A673 (cell line): ENCODE measurements around the gene MAPK4. TPM values are rescaled to one million over a fixed set of nuclear protein-coding genes. Genes with fewer than 3 reads are reported as not detected.

Experiments
- BruUV-seq: library from RNA; stranded (reverse); fragments of 400-500 nt; replicated peaks from 2 replicates; lab custom pipeline; 2021; lab: Mats Ljungman, UMichigan
- CTCF ChIA-PET: fragments of 300-600 bp; sonication (Branson Sonifier 250); formaldehyde crosslinking; loops from one replicate; lab custom pipeline; 2022; ENCODE audit warnings: antibody characterized with exemption; lab: Charles Lee
- POLR2A ChIA-PET: fragments of 300-600 bp; sonication (Branson Sonifier 250); formaldehyde crosslinking; loops from one replicate; lab custom pipeline; 2022; ENCODE audit warnings: antibody characterized with exemption; ENCODE audit not compliant: low non-redundant PET; lab: Charles Lee
- DNase-seq: peaks from one replicate; pipeline ENCODE4 v3.0.0-alpha.2; 2015; ENCODE audit warnings: low spot score
- H3K27ac ChIP-seq: fragments of 200-600 bp; sonication (generic); 2 replicates; pipeline ENCODE4 v1.5.1; 2016; ENCODE audit warnings: mixed run types, low read depth, mild to moderate bottlenecking, mixed read lengths, antibody characterized with exemption, low read length; ENCODE audit not compliant: poor library complexity, severe bottlenecking
- H3K27me3 ChIP-seq: fragments of 200-600 bp; sonication (generic); replicated peaks from 2 replicates; pipeline ENCODE4 v1.6.1; 2017; ENCODE audit warnings: mixed run types, low read depth, mild to moderate bottlenecking, mixed read lengths, antibody characterized with exemption, low read length; ENCODE audit not compliant: insufficient read depth, poor library complexity
- H3K36me3 ChIP-seq: fragments of 200-600 bp; sonication (generic); 2 replicates; pipeline ENCODE4 v1.6.1; 2016; ENCODE audit warnings: mixed run types, mild to moderate bottlenecking, mixed read lengths, antibody characterized with exemption, low read length; ENCODE audit not compliant: insufficient read depth, poor library complexity, severe bottlenecking
- H3K4me1 ChIP-seq: fragments of 200-600 bp; sonication (generic); 2 replicates; pipeline ENCODE4 v1.6.1; 2017; ENCODE audit warnings: mixed run types, mild to moderate bottlenecking, mixed read lengths, antibody characterized with exemption, low read length; ENCODE audit not compliant: insufficient read depth, poor library complexity, severe bottlenecking
- H3K4me3 ChIP-seq: fragments of 200-600 bp; sonication (generic); 2 replicates; pipeline ENCODE4 v1.5.1; 2016; ENCODE audit warnings: low read depth, mixed run types, mild to moderate bottlenecking, mixed read lengths, low read length; ENCODE audit not compliant: poor library complexity, severe bottlenecking
- H3K9me3 ChIP-seq: fragments of 200-600 bp; sonication (generic); 2 replicates; pipeline ENCODE4 v1.6.1; 2016; ENCODE audit warnings: mixed run types, low read depth, mild to moderate bottlenecking, mixed read lengths, antibody characterized with exemption, low read length; ENCODE audit not compliant: poor library complexity, severe bottlenecking
- EZH2 ChIP-seq: fragments of 200-600 bp; sonication (generic); IDR thresholded peaks from 2 replicates; pipeline ENCODE4 v1.6.1; 2017; ENCODE audit warnings: borderline replicate concordance, low read depth, mild to moderate bottlenecking, mixed read lengths, antibody characterized with exemption, low read length; ENCODE audit not compliant: poor library complexity, severe bottlenecking
- intact Hi-C: fragments of 100-400 bp; cut with micrococcal nuclease; formaldehyde crosslinking; loops from one replicate; pipeline ENCODE4 v1.10.0; 2022; ENCODE audit not compliant: unreplicated experiment
- total RNA-seq: library from RNA; stranded (reverse); gene quantifications from 2 replicates; pipeline ENCODE4 v1.2.3, GENCODE V29; 2021
- TF ChIP-seq, protein P1 (sequence below): fragments of 300-800, 200-600 bp; sonication (generic); conservative IDR thresholded peaks from 2 replicates; pipeline ENCODE4 v1.5.1; 2017; ENCODE audit warnings: low read depth, mild to moderate bottlenecking, antibody characterized with exemption, low read length, moderate library complexity, mixed read lengths

Gene MAPK4
- total RNA-seq, 1 experiment from 2014 or later: 0.62 TPM

DNA sequence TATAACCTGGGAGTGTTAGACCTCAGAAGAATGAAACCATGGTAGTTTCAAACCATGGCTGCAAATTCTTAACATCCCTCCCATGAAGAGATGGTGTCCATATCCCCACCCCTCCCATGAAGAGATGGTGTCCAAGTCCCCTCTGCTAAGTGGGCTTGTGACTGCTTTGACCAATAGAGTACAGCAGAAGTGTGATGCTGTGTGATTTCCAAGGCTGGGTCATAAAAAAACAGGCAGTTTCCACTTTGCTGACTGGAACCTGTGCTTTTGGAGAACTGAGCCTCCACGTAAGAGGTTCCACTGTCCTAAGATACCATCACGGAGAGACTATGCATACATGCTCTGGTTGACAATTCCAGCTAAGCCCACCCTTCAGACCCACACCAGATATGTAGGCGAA lies 194.4 kb downstream of the MAPK4 start:
- BruUV-seq: no TSS peak
- intact Hi-C loops: no loop called here
- no peaks in the 10 kb centered on the region for H3K9me3 ChIP-seq
- POLR2A ChIA-PET: no interaction called here
- CTCF ChIA-PET: no interaction called here
- H3K27ac ChIP-seq: no peak overlapping the region
- TF ChIP-seq, protein P1, sequence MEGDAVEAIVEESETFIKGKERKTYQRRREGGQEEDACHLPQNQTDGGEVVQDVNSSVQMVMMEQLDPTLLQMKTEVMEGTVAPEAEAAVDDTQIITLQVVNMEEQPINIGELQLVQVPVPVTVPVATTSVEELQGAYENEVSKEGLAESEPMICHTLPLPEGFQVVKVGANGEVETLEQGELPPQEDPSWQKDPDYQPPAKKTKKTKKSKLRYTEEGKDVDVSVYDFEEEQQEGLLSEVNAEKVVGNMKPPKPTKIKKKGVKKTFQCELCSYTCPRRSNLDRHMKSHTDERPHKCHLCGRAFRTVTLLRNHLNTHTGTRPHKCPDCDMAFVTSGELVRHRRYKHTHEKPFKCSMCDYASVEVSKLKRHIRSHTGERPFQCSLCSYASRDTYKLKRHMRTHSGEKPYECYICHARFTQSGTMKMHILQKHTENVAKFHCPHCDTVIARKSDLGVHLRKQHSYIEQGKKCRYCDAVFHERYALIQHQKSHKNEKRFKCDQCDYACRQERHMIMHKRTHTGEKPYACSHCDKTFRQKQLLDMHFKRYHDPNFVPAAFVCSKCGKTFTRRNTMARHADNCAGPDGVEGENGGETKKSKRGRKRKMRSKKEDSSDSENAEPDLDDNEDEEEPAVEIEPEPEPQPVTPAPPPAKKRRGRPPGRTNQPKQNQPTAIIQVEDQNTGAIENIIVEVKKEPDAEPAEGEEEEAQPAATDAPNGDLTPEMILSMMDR: no peak
- no peak for TF ChIP-seq EZH2
- H3K4me3 ChIP-seq: no peak overlapping the region
- peaks cover 7% of the 10 kb centered on the region for H3K27me3 ChIP-seq
- no peak for DNase-seq
- no peaks in the 10 kb centered on the region for H3K36me3 ChIP-seq
- H3K4me1 ChIP-seq: peaks cover 2% of the 10 kb centered on the region

DNA sequence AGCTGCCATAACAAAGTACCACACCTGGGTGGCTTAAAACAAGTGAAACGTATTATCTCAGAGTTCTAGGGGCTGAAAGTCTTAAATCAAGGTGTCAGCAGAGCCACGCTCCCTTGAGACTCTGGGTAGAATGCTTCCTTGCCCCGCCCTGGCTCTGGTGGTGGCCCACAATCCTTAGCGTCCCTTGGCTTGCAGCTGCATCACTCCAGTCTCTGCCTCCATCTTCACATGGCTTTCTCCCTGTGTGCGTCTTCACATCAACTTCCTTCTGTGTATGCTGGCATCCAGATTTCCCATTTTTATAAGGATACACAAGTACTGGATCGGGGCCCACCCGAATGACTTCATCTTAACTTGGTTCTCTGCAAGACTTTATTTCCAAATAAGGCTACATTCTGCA lies 197.5 kb downstream of the MAPK4 start:
- intact Hi-C loops: no loop called here
- POLR2A ChIA-PET: no interaction called here
- no peak overlapping the region for H3K27ac ChIP-seq
- BruUV-seq: no TSS peak
- CTCF ChIA-PET: no interaction called here
- TF ChIP-seq, protein P1: no peak
- TF ChIP-seq EZH2: no peak
- H3K4me3 ChIP-seq: no peak overlapping the region
- H3K36me3 ChIP-seq: no peaks in the 10 kb centered on the region
- no peaks in the 10 kb centered on the region for H3K9me3 ChIP-seq
- no peaks in the 10 kb centered on the region for H3K4me1 ChIP-seq
- H3K27me3 ChIP-seq: peaks cover 7% of the 10 kb centered on the region
- DNase-seq: no peak

DNA sequence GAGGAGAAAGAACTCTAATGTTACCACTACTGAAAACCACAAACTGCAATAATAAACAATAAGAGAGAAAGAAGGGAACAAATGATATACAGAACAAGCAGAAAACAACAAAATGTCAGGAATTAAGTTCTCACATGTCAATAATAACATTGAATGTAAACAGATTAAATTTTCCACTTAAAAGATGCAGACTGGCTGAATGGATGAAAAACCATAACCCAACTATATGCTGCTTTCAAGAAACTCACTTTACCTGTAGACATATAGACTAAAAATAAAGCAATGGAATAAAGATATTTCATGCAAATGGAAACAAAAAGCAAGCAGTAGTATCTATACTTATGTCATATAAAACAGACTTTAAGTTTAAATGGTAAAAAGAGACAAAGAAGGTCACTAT lies 209.6 kb downstream of the MAPK4 start:
- Histone ChIP-seq H3K36me3 (no peaks in the 10 kb centered on the region), H3K4me3 (no peak overlapping the region), H3K9me3 (peaks cover 7% of the 10 kb centered on the region), H3K4me1 (no peaks in the 10 kb centered on the region), H3K27me3 (peaks cover 3% of the 10 kb centered on the region), H3K27ac (no peak overlapping the region)
- ChIA-PET POLR2A (no interaction called here), CTCF (no interaction called here)
- no TSS peak for BruUV-seq
- TF ChIP-seq, protein P1: no peak
- TF ChIP-seq EZH2: no peak
- DNase-seq: no peak
- intact Hi-C loops: no loop called here
